RKO (cell line): ENCODE results near the gene PAX5.

Source experiments
- DNase-seq: peaks from one replicate; pipeline ENCODE4 v3.0.0-alpha.2; 2016; ENCODE audit warnings: low spot score

PAX5 gene

DNA sequence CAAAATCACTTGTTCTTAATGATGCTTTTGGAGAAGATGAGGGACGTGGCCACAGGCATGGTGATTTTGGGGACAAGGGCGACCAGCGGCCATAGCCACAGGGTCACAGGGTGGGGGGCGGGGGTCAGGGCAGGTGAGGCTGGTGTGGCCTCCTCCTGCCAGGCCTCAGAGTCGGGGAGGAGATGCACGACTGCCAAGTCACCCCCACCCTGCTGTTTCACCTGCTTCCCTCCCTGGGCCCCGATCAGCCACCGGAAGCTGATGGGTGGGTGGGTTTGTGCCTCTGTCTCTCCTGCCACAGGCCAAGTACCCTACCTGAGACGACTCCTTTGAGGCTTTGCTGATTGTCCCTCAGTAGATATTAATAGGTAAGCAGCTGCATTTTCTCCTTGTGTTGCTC is 199.3 kb downstream of the PAX5 start:
- no peak for DNase-seq

DNA sequence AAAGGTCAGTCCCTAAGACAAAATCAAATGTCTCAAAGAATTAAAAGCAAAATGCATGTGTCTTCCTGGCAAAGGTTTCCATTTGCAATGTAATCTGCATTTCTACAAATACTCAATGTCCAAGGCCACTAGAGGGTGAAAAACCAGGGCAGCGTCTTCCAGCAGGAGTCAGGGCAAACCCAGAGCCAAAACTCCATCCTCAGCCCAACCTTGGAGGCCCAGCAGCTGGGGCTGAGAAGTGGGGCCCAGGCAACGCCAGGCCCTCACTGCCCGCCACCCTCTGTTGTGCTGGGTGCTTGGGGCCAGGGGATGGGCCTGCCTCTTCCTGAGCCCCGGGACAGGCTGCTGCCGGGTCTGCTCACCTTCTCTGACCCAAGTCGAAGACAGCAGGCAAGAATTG is 200.1 kb downstream of the PAX5 start:
- DNase-seq = no peak

DNA sequence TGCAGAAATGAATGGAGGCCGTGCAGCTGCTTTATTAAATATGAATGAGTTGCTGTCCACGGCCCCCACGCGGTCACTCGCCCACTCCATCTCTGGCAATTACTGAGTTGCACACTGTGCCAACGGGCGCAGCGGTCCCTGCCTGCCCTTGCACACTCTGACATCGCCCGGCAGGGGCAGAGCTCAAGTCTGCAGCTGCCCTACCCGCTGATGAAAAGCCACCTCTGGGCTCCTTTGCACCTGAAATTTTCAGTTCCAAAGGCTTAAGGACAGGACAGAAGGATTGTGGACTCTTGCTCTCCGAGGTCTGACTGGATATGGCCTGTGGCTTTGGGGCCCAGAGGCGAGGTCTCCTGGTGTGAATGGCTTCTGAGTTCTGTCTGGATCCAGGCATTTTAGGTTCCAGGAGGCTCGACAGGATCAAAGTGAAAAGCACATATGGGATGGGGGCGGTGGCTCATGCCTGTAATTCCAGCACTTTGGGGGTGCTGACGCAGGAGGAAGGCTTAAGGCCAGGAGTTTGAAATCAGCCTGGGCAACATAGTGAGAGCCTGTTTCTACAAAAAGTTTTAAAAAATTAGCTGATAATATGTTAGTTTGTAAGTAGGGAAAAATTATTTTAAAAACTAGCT is 201.8 kb downstream of the PAX5 start:
- DNase-seq = no peak

DNA sequence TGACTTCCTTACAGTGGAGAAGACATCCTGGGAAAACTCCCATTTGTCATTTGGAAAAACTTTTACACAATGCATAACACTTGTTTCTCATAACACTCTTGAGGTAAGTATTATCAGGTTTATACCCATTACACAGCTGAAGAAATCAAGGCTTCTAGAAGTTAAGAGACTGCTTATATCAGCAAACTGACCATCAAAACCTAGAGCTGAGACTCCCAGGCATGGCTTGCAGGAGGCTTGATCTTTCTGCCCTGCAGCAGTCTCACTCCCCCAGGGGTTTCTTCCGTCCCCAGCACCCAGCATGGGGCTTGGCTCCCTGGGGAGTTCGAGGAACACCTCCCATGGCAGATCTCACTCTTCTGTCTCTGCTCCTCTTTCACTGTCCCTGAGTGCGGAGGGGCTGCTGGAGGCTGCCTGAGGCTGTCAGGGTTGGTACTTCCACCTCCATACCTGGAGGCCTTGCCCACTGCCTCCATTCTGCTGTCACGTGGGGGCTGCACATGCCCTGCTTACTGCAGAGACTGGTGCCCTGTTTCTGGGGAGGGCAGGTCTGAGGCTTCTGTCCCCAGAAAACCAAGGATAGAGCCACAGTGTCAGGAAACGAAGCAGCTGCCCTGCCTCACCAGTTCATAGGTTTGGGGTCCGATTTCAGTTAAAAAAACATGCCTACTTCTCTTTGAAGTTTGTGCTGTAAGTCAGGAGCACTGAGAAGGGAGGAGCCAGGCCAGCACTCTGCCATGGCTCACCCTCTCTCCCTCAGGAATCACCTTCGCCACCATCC is 202.5 kb downstream of the PAX5 start:
- no peak for DNase-seq

DNA sequence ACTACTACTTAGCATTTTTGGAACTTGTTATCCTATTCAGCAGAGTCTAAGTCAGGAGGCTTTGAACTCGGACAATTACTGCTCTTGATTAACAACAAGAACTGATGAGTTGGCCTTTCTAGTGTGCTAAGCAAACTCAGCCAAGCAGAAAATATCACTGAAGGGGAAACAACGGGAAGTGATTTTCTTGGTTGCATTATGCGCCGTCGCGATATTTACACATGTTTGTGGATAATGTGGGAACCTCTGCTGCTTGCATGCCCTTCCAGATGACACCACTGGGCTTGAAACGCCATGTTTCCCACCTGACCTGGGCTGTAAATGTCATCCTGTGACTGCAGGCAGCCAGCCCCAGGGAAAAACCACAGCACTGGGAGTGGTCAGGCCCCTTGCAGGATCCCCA is 205.5 kb downstream of the PAX5 start:
- no peak for DNase-seq

DNA sequence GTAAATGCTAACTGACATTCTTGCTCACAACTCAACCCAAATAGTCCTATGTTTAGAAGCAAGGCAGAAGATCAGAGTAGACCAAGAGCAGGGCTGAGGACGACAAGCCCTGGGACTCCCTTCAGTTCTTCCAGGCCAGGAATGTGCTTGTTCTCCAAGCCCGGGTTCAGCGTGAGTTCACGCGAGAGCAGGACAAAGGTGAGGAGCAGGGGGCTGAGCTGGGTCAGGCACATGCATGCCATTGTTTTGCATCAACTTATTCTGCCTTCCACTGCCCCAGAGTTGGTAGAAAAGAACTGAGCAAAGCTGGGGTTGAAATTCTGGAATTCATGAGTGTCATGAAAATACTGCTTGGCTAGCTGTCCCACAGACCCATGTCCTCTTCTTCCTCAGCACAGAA is 206.5 kb downstream of the PAX5 start:
- DNase-seq = no peak

DNA sequence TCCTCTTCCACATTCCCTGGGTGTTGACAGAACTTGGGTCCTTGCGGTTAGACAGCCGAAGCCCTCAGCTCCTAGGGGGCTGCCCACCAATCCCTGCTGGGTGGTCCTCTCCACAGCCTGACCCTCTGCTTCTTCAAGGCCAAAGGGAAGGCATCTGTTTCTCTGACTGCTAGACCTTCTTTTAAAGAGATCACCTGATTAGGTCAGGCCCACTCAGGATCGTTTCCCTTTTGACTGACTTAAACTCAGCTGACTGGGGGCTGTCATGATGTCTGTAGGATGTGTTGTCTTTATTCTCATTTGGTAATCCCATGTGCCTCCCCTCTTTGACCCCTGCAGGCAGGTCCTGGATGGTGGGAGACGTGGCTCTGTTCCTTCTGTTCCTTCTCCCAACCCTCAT is 207.5 kb downstream of the PAX5 start:
- DNase-seq = no peak

DNA sequence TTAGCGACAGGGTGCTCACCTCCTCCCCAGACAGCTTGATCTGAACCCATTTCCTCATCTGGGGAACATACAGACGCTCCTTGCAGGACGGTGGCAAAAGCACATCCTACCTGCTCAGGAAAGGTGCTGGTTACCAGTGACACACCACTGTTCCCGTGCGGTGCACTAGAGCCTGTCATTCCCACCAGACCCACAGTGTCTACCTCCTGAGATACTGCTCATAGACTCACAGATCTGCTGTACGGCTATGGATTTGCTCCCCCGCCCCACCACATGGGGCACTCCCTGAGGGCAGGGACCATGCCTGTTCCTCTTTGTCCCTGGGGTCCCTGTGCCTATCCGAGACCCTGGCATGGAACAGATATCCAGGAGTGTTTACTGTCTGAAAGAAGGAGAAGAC is 208.9 kb downstream of the PAX5 start:
- DNase-seq = no peak

DNA sequence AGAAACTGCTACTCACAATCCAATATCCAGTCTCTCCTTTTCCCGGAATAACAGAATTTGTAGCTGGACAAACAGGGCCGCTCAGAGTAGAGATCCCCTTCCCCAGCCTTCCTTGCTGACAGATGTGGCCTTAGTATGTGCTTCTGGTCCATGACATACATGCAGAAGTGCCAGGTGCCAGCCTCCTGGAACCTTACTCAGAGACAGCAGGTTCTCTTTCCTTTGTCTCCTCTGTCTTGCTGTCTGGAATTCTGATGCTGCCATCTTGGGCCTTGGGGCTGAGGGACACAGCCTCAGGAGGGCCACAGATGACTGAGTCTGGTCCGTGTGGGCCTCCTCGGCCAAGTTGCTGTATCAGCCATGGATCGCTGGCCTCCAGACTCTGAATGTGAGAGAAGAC is 210.1 kb downstream of the PAX5 start:
- no peak for DNase-seq

DNA sequence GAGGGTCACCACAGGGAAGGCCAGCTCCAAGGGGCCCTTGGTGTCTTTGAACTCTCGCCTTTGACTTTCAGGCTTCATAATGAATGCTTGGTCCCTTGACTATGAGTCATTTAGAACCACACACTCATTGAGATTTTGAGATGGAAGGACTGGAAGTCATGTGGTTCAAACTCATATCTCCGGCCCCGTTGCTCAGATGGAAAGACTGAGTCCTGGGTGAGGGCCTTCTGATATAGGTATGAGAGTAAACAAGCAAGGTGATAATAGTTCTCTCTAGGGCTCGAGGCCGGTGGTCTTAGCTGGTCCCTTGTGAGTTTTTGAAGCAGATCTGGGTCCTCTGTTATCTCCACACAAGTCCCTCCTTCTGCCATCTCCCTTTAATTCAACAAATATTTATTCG is 210.6 kb downstream of the PAX5 start:
- no peak for DNase-seq

DNA sequence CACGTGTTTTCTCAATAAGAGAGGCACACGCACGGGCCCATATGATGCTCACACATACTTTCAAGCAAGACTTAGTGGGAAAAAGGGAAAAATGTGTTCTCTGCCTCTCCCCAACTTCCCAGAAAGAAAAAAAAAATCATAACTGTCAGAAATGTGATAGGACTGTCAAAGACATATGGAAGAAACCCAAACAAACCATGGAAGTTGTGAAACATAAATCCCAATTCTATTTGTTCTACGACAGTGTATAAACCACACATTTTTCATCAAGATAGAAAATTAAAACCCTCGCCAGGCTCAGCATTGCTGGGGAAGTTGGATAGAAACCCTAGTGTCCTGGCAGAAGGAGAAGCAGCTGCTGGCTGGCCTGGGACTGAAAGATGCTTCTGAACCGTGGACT is 211.9 kb downstream of the PAX5 start:
- no peak for DNase-seq

DNA sequence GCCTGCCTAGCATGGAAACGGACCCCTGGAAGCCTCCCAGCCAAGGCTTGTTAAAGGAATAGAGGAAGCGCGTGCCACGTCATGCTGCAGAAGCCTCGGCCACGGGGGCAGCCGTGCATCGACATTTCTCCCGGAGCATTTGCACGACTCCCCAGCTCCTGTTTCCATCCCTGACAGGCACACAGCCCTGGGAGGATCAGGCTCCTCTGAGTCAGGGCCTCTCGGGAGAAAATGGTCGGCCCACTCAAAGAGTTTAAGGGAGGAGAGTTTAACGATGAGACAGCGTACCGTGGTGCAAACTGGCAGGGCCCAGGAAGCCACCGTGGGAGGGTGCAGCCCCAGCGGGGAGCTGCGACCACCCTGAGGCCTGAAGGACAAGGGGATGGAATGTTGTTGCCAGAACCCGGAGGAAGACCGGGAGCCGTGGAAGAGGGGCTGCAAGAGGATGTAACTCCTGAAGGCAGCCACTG is 213.6 kb downstream of the PAX5 start:
- DNase-seq = no peak

DNA sequence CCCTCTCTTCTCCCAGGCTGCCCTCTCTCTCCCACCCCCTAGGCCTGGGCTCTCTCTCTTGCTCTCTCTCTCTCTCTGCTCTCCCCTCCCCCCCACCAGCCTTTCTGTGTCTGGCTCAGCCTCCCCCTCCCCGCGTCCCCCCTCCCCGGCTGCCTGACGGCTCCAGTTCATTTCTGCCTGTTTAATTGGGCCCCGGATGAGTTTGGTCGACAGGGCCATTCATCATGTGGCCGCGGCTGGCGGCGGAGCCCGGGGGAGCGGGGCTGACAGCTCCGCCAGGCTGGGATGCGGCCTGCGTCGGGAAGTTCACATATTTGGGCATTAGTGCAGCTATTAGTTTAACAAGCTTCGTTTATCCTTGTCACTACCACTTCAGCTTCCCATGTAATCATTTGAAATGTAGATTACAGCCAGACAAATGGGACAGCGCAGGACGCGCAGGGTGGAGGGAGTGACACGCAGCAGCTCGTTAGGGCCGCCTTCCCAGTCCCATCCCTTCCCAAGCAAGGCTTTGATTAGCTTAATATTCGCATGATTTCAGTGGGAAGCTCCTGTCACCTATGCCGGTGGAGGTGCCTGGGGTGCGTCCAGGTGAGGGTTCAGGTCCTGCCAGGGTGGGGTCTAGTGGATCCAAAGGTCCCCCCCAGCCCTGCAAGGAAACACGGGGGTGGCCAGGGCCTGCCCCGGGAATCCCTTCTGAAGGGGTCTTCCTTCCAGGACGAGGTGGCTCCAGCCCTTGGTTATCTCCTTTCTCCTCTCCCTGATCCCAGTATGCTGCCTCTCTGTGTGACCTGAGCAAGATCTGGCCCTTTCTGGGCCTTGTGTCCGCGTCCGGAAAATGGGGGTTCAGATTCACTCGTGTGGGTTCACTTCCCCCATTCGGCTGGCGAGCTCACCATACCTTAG is 214.8 kb downstream of the PAX5 start:
- no peak for DNase-seq

DNA sequence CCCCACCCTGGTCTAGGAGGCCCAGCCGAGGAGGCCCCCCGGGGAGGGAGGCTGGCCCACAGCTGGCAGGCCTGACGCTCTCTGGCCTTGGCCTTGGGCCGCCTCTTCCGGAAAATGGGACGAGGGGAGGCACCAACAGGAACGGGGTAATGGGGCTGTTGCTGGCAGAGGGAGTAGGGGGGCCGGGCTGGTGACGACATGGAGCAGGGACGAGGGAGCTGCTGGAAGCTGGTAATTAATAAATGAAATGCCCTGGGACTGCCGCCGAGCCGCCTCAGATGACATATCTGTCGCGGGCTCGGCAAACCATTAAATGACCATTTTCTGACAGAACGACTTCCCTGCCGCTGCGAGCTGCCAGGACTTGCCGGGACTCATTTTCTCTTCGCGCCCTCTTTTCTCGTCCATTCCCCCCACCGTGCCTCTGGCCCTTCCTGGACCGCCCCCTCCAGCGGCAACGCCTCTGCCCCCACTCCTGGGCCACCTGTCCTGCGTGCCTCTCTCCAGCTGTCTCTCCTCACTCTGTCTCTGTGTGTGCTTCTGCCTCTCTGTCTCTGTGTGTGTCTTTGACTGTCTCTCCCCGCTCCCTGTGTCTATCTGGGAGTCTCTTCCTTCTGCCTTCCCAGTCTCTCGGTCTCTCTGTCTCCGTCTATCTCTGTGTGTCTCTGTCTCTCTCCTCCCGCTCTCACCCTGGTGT is 215.7 kb downstream of the PAX5 start:
- no peak for DNase-seq

DNA sequence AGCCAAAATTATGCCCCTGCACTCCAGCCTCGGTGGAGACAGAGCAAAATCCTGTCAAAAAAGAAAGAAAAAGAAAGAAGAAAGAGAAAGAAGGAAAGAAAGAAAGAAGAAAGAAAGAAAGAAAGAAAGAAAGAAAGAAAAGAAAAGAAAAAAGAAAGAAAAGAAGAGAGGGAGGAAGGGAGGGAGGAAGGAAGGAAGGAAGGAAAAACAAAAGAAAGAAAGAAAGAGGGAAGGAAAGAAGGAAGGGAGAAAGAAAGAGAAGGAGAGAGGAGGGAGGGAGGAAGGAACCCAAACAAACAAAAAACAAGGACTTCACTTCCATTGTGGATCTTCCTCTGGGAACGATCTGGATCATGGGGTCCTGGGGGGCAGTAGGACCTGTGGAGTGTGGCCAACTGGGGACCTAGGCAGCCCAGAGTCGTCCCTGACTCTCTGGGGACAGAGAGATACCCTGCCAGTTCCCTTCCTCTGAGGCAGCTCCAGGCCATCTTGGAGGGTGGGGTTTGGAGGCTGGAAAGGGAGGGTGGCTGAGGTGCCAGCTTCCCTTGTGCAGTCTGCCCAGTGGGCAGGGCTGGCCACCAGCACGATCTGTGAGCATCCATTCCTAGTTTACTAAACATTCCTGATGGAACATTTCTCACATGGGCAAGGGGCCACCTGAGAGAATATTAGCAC is 216.8 kb downstream of the PAX5 start:
- DNase-seq = no peak

DNA sequence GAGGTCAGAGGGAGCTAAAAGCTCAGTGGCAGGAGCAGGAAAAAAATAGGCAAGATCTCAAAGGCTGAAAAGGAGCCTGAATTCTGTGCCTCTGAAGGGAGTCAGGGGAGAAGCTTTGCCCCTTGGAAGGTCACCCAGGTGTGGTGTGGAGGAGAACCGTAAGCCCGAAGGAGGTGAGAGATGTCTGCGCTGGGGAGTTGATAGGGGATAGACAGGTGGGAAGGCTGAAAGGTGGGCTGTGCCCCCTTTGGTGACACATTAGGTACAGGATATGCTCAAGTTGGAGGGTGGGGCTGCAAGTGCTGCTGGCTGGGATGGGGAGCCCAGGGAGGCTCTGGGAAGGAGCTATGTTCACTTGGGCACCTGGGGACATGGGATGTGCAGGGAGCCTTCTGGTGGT is 217.7 kb downstream of the PAX5 start:
- no peak for DNase-seq

DNA sequence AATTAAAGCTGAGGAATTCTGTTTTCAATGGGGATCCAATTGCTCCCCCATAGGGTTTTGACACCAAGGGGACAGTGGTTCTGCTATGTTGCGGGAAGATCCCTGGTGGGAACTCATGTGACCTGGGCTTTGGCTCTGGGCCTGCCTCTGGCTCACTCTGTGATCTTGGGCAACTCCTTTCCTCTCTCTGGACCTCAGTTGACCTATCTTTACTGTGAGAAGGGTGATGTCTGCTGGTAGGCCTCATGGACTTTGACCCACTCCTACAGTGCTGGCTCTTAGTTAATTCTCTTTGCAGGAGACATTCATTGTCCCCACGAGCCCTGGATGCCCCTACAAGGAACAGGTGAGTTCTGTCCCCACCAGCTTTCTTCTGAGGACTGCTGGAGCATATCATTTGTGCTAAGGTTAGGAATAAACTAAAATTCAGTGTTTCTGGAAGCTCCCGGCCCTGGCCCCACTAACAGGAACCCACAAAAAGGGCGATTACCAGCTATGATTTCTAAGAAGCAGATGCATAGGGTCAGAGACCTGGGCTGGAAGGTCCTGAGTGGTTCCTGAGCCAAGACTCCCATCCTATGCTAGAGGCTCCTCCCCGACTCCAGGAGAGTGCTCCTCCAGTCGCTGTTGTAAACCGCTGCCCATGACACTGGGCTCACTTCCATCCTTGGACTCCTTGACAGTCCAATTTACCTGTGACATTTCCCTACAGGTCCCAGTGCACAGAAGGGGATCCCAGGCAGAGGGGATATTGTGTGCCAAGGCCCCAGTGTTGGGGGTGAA is 218.3 kb downstream of the PAX5 start:
- DNase-seq = no peak

DNA sequence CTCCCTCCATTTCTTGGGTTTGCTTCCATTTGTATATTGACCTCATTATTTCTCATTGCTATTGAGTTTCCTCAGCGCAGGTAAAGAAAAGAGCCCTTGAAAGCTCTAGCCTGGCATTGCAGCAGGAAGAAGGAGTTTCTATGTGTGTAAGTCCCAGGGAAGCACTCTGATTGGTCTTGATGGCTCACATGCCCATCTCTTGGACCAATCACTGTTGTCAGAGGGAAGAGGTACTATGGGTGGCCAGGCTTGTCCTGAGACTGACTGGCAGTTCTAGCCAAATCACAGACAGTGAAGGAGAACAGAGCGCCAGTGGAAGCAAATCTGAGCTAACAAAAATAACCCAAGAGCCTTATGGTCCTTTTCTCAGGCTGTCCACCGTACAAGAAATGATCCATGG is 219.0 kb downstream of the PAX5 start:
- DNase-seq = no peak

DNA sequence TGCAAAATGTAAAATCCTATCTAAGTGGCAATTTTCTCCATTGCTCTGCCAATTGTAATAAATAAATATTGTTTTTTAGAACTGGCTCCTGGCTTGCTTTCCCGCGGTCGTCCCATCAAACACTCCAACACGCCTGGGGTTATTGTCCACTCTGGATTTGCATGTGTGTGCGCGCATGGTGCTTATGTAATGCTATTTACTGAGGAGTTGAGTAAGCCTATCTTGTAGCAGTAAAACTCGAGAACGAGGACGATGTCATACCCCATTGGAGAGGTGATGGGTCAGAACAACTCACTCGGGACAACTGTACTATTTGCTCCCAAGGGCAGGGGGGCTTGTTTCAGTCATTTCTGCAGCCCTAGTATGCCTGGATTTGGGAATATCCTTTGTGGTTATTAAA is 220.9 kb downstream of the PAX5 start:
- DNase-seq = no peak

DNA sequence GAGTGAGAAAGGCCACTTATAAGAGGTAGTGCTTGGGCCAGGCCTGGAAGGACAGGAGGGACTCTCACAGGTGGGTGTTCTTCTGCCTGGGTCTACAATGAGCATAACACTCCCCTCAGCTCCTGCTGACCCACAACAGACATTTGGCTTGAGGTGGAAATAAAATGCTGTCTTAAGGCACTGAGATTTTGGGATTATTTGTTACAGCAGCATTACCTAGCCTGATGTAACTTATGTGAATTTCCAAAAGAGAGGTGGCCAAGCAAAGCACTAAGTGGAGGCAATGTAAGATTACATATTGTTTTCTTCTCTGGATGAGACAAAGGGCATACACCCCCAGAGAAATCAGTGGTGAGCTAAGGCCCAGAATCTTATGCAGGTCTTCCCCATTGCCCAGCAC is 221.5 kb downstream of the PAX5 start:
- DNase-seq = no peak

DNA sequence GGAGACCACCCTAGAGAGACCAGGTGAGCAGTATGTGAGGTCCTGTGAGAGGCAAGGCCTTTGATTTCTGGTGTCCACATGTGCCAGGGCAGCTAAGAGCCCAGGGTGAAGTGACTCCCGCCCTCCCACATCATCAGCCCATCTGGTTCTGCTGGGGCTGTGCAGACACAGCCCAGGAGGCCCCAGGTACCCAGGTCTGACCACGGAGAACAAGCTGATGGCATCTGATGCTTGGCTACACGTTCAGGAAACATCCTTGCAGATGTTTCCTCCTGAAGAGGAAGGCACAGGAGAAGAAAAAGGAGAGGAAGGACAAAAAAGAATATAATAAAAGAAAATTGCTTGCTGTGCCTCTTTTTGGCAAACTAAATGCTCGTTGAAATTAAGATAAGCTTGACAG is 225.8 kb downstream of the PAX5 start:
- DNase-seq = no peak
